Hepatocyte (in vitro differentiated cells): ENCODE data around the gene PAPPA2. TPM values are rescaled to one million over a fixed set of nuclear protein-coding genes. Genes with fewer than 3 reads are reported as not detected.

Experiments
- DNase-seq: peaks from one replicate; pipeline ENCODE4 v3.0.0-alpha.2; 2016; ENCODE audit warnings: low spot score
- H2AFZ ChIP-seq: fragments of 200-600 bp; sonication (generic); 2 replicates; pipeline ENCODE4 v1.6.0; 2016; ENCODE audit warnings: antibody characterized with exemption, mild to moderate bottlenecking
- H3K27ac ChIP-seq: fragments of 200-600 bp; sonication (generic); 2 replicates; pipeline ENCODE4 v1.5.1; 2016; ENCODE audit warnings: mild to moderate bottlenecking
- H3K27me3 ChIP-seq: fragments of 200-600 bp; sonication (generic); 2 replicates; pipeline ENCODE4 v1.6.1; 2016
- H3K36me3 ChIP-seq: fragments of 200-600 bp; sonication (generic); replicated peaks from 2 replicates; pipeline ENCODE4 v1.5.1; 2016; ENCODE audit warnings: low read depth; ENCODE audit not compliant: insufficient read depth
- H3K4me1 ChIP-seq: fragments of 200-600 bp; sonication (generic); 2 replicates; pipeline ENCODE4 v1.5.1; 2016; ENCODE audit warnings: mild to moderate bottlenecking, moderate library complexity; ENCODE audit not compliant: insufficient read depth
- H3K4me2 ChIP-seq: fragments of 200-600 bp; sonication (generic); 2 replicates; pipeline ENCODE4 v1.6.0; 2016
- H3K4me3 ChIP-seq: fragments of 200-600 bp; sonication (generic); 2 replicates; pipeline ENCODE4 v1.5.1; 2016; ENCODE audit warnings: mild to moderate bottlenecking
- H3K79me2 ChIP-seq: fragments of 200-600 bp; sonication (generic); 2 replicates; pipeline ENCODE4 v1.6.0; 2017; ENCODE audit warnings: mild to moderate bottlenecking
- H3K9me2 ChIP-seq: fragments of 200-600 bp; sonication (generic); replicated peaks from 2 replicates; pipeline ENCODE4 v1.6.0; 2017; ENCODE audit warnings: mild to moderate bottlenecking; ENCODE audit not compliant: insufficient read depth
- H3K9me3 ChIP-seq: fragments of 200-600 bp; sonication (generic); 2 replicates; pipeline ENCODE4 v1.5.1; 2016; ENCODE audit warnings: low read depth, mild to moderate bottlenecking
- H4K20me1 ChIP-seq: fragments of 200-600 bp; sonication (generic); 2 replicates; pipeline ENCODE4 v1.6.0; 2016; ENCODE audit warnings: mild to moderate bottlenecking; ENCODE audit not compliant: insufficient read depth, poor library complexity, severe bottlenecking
- CTCF ChIP-seq: fragments of 200-600 bp; sonication (generic); IDR thresholded peaks from 2 replicates; pipeline ENCODE4 v1.5.1; 2016; ENCODE audit warnings: antibody characterized with exemption, mild to moderate bottlenecking; ENCODE audit not compliant: poor library complexity
- EZH2 ChIP-seq: fragments of 200-600 bp; sonication (generic); IDR thresholded peaks from 2 replicates; pipeline ENCODE4 v1.6.1; 2016; ENCODE audit warnings: antibody characterized with exemption, mild to moderate bottlenecking, borderline replicate concordance
- EZH2phosphoT487 ChIP-seq: fragments of 200-600 bp; sonication (generic); IDR thresholded peaks from one replicate; pipeline ENCODE4 v1.6.1; 2018; ENCODE audit warnings: antibody characterized with exemption, mild to moderate bottlenecking, low read depth, moderate library complexity; ENCODE audit not compliant: unreplicated experiment, severe bottlenecking
- WGBS: methylation state at CpG from one replicate; pipeline ENCODE4 v1.1.6; 2016; ENCODE audit warnings: low lambda C conversion rate; ENCODE audit errors: missing lambda C conversion rate; 5-methylcytosine and 5-hydroxymethylcytosine counted together
- polyA plus RNA-seq: library from polyadenylated mRNA; unstranded; fragments of >200 nt; fragmentation: Nextera tagmentation; extraction: Ambion mirVana; gene quantifications from 2 replicates; pipeline ENCODE4 v1.2.1, GENCODE V29; 2016
- total RNA-seq: library from RNA; depleted of rRNA; stranded (reverse); fragments of >200 nt; gene quantifications from 2 replicates; pipeline ENCODE4 v1.2.3, GENCODE V29; 2014

The PAPPA2 gene
- total and polyA plus RNA-seq, 2 experiments from 2014 or later: 1.9 to 2.6 TPM

GRCh38 chr1:176609556-176610408 lies 146.8 kb downstream of the PAPPA2 start:
- 81% methylated on average over 3 of the region's 3 CpGs for WGBS
- no peak overlapping the region for H3K4me2 ChIP-seq

DNA sequence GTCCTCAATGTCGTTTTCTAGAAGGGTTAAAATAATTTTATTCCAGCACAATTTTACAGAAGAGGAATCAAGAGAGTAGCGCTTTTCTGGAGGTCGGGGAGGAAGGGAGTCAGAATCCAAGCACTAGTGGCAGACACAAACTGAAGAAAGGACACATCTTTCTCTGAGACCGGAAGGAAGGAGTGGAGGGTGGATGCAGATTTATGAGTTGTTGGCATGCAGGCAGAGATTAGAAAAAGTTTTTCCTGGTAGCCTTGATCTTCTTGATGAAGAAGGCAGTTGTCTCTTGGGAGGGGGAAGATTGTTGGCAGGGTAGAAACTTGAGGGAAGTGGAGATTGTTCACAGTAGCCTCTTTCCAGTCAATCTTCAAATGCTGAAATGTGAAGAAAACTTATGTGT lies 149.8 kb downstream of the PAPPA2 start:
- Histone ChIP-seq H3K4me1 (no peaks in the 10 kb centered on the region), H3K79me2 (no peaks in the 10 kb centered on the region), H2AFZ (no peak overlapping the region), H3K4me2 (no peak overlapping the region), H3K27me3 (no peaks in the 10 kb centered on the region), H4K20me1 (no peaks in the 10 kb centered on the region), H3K36me3 (no peaks in the 10 kb centered on the region), H3K4me3 (no peak overlapping the region), H3K27ac (no peak overlapping the region), H3K9me3 (no peaks in the 10 kb centered on the region), H3K9me2 (no peaks in the 10 kb centered on the region)
- DNase-seq: no peak
- no peak for TF ChIP-seq EZH2
- no peak for TF ChIP-seq EZH2phosphoT487
- 74% methylated on average over 4 of the region's 4 CpGs for WGBS

More at GRCh38 chr1:176609556-176610408, 146.8 kb downstream of the PAPPA2 start:
- Histone ChIP-seq H3K9me2 (no peaks in the 10 kb centered on the region), H3K4me3 (no peak overlapping the region), H3K4me1 (no peaks in the 10 kb centered on the region), H3K27ac (no peak overlapping the region), H2AFZ (no peak overlapping the region), H3K36me3 (no peaks in the 10 kb centered on the region), H3K27me3 (no peaks in the 10 kb centered on the region), H3K79me2 (no peaks in the 10 kb centered on the region), H4K20me1 (no peaks in the 10 kb centered on the region), H3K9me3 (no peaks in the 10 kb centered on the region)
- TF ChIP-seq CTCF (no peak), EZH2phosphoT487 (no peak), EZH2 (no peak)
- DNase-seq: peak; percentile 15

DNA sequence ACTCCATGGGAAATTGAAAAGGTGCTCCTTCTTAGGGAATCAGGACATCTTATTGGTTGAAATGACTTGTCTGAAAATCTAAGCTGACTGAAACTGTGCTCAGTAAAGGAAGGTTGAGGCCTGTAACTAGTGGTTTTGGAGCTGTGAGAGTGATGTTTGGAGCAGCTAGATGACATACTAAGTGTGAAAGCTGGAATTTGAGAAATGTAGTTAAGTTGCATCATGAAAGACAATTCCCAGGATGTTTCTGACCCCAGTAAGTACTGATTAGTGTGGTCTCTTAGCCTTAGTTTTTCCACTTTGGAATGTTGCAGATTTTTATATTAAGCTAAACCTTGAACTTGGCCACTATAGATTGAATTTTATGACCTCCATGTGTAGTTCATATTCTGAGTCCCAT lies 154.9 kb downstream of the PAPPA2 start:
- H3K79me2 ChIP-seq: no peaks in the 10 kb centered on the region
- no peak overlapping the region for H2AFZ ChIP-seq

More for the DNA sequence above, 154.9 kb downstream of the PAPPA2 start:
- DNase-seq: no peak
- no peak overlapping the region for H3K27ac ChIP-seq
- H3K9me2 ChIP-seq: no peaks in the 10 kb centered on the region
- H3K4me2 ChIP-seq: no peak overlapping the region
- H3K9me3 ChIP-seq: no peaks in the 10 kb centered on the region
- TF ChIP-seq EZH2phosphoT487 (no peak), CTCF (no peak)
- no peak overlapping the region for H3K4me3 ChIP-seq
- no peaks in the 10 kb centered on the region for H3K36me3 ChIP-seq
- no peaks in the 10 kb centered on the region for H4K20me1 ChIP-seq
- no peaks in the 10 kb centered on the region for H3K4me1 ChIP-seq
- no peaks in the 10 kb centered on the region for H3K27me3 ChIP-seq
